Measurements from ENCODE around the gene POLA1. TPM values are rescaled to one million over a fixed set of nuclear protein-coding genes. Genes with fewer than 3 reads are reported as not detected.
A peak's percentile ranks its signal among the peaks of the same experiment; 100 is the strongest.

POLA1 gene
- total and polyA plus RNA-seq, 2 of the 4 experiments (the other 2 are of a cell fraction), result 4.0 to 15.1 TPM

DNA sequence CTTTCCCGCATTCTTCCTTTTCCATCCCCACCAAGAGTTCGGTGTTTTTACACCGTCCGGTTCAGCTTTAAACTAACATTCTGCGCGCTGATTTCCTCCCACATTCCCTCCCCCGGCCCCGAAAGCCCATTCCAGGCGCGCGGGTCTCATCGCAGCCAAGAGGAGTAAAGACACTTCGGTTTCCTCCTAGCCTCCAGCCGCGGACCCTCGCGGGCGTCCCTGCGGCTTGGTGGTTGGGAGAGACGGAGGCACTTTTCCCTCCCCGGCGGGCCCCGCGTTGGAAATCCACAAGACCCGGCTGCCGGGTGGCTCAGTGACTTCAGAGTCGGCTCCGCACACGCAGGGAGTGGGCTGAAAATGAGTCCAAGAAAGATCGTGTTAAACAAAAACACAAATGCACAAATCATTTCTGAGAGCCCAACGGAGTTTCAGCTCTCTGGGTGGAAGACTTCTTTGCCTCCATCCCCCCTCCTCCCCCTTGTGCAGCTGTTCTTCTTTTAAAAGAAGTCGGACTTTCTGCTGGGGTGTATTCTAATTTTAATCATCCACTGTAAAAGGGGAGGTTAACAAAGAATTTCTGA, 324.0 kb downstream of the POLA1 start:
- no peaks in the 10 kb centered on the region; the same call in 1 of the 2 replicates for H3K4me1 ChIP-seq (ENCODE audit: control insufficient read depth, insufficient read depth, low read length)
- peak overlapping the region; percentile 38 for H3K4me2 ChIP-seq (ENCODE audit: low read depth, low read length)
- H2BK120ac ChIP-seq (ENCODE audit: low read depth, low read length), result no peak overlapping the region
- ATAC-seq (ENCODE audit: low read depth) (no peak), DNase-seq (no peak)
- H4K20me1 ChIP-seq (ENCODE audit: insufficient read depth, low read length), result no peaks in the 10 kb centered on the region; the same call in 1 of the 2 replicates
- 17% methylated on average over 8 of the region's 32 CpGs; no CpG with 5 or more reads in 1 of the 2 experiments for WGBS, 2 experiments (ENCODE audit: extremely low coverage in 2 of 2, insufficient read length in 1 of 2)
- H3K14ac ChIP-seq (replicated peaks; ENCODE audit: low read depth, low read length), result no peak overlapping the region
- H3K79me1 ChIP-seq (ENCODE audit: low read depth in 1 of 2, low read length in 2 of 2), result no peaks in the 10 kb centered on the region
- no peak overlapping the region for H3K4ac ChIP-seq (ENCODE audit: low read depth, low read length)
- ChIA-PET CTCF (no interaction called here), POLR2A (ENCODE audit: unreplicated experiment) (no interaction called here)
- H2AFZ ChIP-seq (replicated peaks; ENCODE audit: low read length, poor library complexity), result no peak overlapping the region
- H3K27me3 ChIP-seq (ENCODE audit: control insufficient read depth, insufficient read depth, low read length), result peaks cover 86% of the 10 kb centered on the region
- no peak overlapping the region for H4K5ac ChIP-seq (ENCODE audit: low read depth, low read length)
- no peak overlapping the region for H4K8ac ChIP-seq (ENCODE audit: low read depth in 2 of 2, low read length in 2 of 2)
- no peak overlapping the region for H2BK20ac ChIP-seq (ENCODE audit: low read depth, low read length)
- no peak overlapping the region for H2AK5ac ChIP-seq (ENCODE audit: low read depth, low read length)
- peaks cover 14% of the 10 kb centered on the region; the same call in 1 of the 2 replicates for H3K9me3 ChIP-seq (ENCODE audit: control insufficient read depth, insufficient read depth, low read length)
- H4K91ac ChIP-seq (ENCODE audit: insufficient read depth, low read depth, low read length), result no peak overlapping the region
- H3K4me3 ChIP-seq (ENCODE audit: insufficient read depth, low read depth, low read length), result no peak overlapping the region
- H3K18ac ChIP-seq (ENCODE audit: low read depth, low read length), result no peak overlapping the region
- H2BK5ac ChIP-seq (ENCODE audit: low read depth, low read length, poor library complexity, severe bottlenecking), result no peak overlapping the region
- in situ Hi-C loops (cut with MboI; ENCODE audit: low sequenced_read_pairs) (no loop called here), dilution Hi-C loops (cut with HindIII; ENCODE audit: low sequenced_read_pairs, unreplicated experiment) (no loop called here), intact Hi-C loops (cut with micrococcal nuclease) (no loop called here)
- no peaks in the 10 kb centered on the region for H3K36me3 ChIP-seq (ENCODE audit: control insufficient read depth, insufficient read depth, low read length)
- BruUV-seq (replicated peaks), result no TSS peak
- H3K27ac ChIP-seq (ENCODE audit: insufficient read depth, low read length), result no peak overlapping the region
- H2BK15ac ChIP-seq (ENCODE audit: low read depth, low read length), result no peak overlapping the region
- TF ChIP-seq NFE2L2 (IDR thresholded peaks at IDR 0.05; ENCODE audit: low read depth, low read length), result no peak
- H3K9me1 ChIP-seq (ENCODE audit: insufficient read depth, low read length), result no peaks in the 10 kb centered on the region
- H2AK9ac ChIP-seq (replicated peaks; ENCODE audit: low read depth, low read length, poor library complexity), result no peak overlapping the region
- H3K56ac ChIP-seq (ENCODE audit: extremely low read depth, insufficient read depth, low read length), result no peak overlapping the region
- no peak overlapping the region for H3K23ac ChIP-seq (ENCODE audit: low read depth, low read length)
- H3K9ac ChIP-seq (ENCODE audit: low read depth, low read length), result no peak overlapping the region

Data from IMR-90 (cell line).